Measurements from ENCODE around the gene TIAM1.

GRCh38 chr21:31124010-31124409 is 220.1 kb downstream of the TIAM1 start:
- no peak for TF ChIP-seq CTCF (IDR thresholded peaks at IDR 0.05; ENCODE audit: low read depth, low read length, poor library complexity, severe bottlenecking)
- no peak for TF ChIP-seq EZH2phosphoT487 (IDR thresholded peaks at IDR 0.05; ENCODE audit: borderline replicate concordance, low read length)

All from DOHH2 (cell line).